Heart right ventricle (tissue), 16 donors: ENCODE data around the gene LUM. TPM values are rescaled to one million over a fixed set of nuclear protein-coding genes. Genes with fewer than 3 reads are reported as not detected.

Source experiments
- ATAC-seq, 8 donors: fragments of 200-7000 bp; cut with Tn5 transposase; one replicate each; pipeline ENCODE4 v1.9.1; 2020; ENCODE audit warnings: mild to moderate bottlenecking in 8 of 8, moderate library complexity in 8 of 8, moderate number of reproducible peaks in 1 of 8
- DNase-seq, 2 donors: peaks; one replicate each; pipeline ENCODE4 v3.0.0-alpha.2; 2020
- H3K27ac ChIP-seq, 10 donors: fragments of 200-600 bp; sonication (generic) in 2 of 10; one replicate each; pipeline versions ENCODE4 v1.5.0 to v1.8.0; 2020 to 2022; ENCODE audit warnings: mild to moderate bottlenecking in 3 of 10
- H3K27me3 ChIP-seq, 7 donors: fragments of 200-600 bp; one replicate each; pipeline ENCODE4 v1.8.0; 2021 to 2022; ENCODE audit warnings: mild to moderate bottlenecking in 2 of 7
- H3K36me3 ChIP-seq, 9 donors: fragments of 200-600 bp; sonication (generic) in 1 of 9; one replicate each; pipeline versions ENCODE4 v1.5.0 to v1.8.0; 2020 to 2022; ENCODE audit warnings: mild to moderate bottlenecking in 2 of 9
- H3K4me1 ChIP-seq, 9 donors: fragments of 200-600 bp; sonication (generic) in 1 of 9; one replicate each; pipeline versions ENCODE4 v1.5.0 to v1.8.0; 2020 to 2022; ENCODE audit warnings: mild to moderate bottlenecking in 4 of 9
- H3K4me3 ChIP-seq, 10 donors: fragments of 200-600 bp; sonication (generic) in 2 of 10; one replicate each; pipeline versions ENCODE4 v1.5.0 to v1.8.0; 2020 to 2022; ENCODE audit warnings: mild to moderate bottlenecking in 7 of 10, moderate library complexity in 2 of 10
- H3K9me3 ChIP-seq, 11 donors: fragments of 200-600 bp in 10 of 11; sonication (generic) in 2 of 11; one replicate each; pipeline versions ENCODE4 v1.5.0 to v1.8.0; 2013 to 2022; ENCODE audit warnings: mild to moderate bottlenecking in 2 of 11, control low read depth in 1 of 11, moderate library complexity in 1 of 11
- WGBS, 2 donors: extraction: QIAGEN DNeasy Blood & Tissue Kit; methylation state at CpG; one replicate each; pipeline ENCODE4 v1.1.7; 2013; ENCODE audit warnings: inconsistent platforms in 1 of 2; 5-methylcytosine and 5-hydroxymethylcytosine counted together
- intact Hi-C, 10 donors: fragments of 100-400 bp; cut with DNase I; formaldehyde crosslinking; loops; one replicate each; pipeline versions ENCODE4 v1.11.1 to v1.14.2; 2022
- polyA plus RNA-seq, 2 donors: library from polyadenylated mRNA; stranded (reverse); fragments of 200-250 nt; gene quantifications; one replicate each; pipeline ENCODE4 v1.2.3, GENCODE V29; 2013
- total RNA-seq, 10 donors: library from RNA; stranded (reverse); fragmentation: NEBNext Ultra II Directional in 3 of 10; extraction: Animal tissue kit (Norgen Biotek cat#: 25700) in 3 of 10; gene quantifications; one replicate each; pipeline versions ENCODE4 v1.2.1 to v1.2.4, GENCODE V29; 2021 to 2023
- TF ChIP-seq, protein P1 (sequence below), 9 donors: fragments of 200-600 bp; sonication (generic) in 2 of 9; IDR thresholded peaks; one replicate each; pipeline versions ENCODE4 v1.5.0 to v1.8.0; 2021 to 2022; ENCODE audit warnings: antibody characterized with exemption in 9 of 9, mild to moderate bottlenecking in 5 of 9, moderate library complexity in 1 of 9
- donor health status: Arrhythmogenic right ventricular cardiomyopathy.
- donor health status: ischemic (EF 13 %, LVEDD 7.1; RV severe dilation, severe dysfunction).
- donor health status: healthy with polysubstance abuse.
- donor health status: DM: no; HTN: yes; CAD: no.
- donor health status: DM: no; HTN: no; CAD: no.
- donor health status: ischemic (EF 25% LVEDD 6.9; RV normal size, moderate dysfunction).
- donor health status: ischemic (EF 25% LVEDD 5.7; RV mildly dilated, moderate dysfunction).
- donor health status: healthy.
- donor health status: DM: yes; HTN: yes; CAD: no.
- donor health status: Ischemic cardiomyopathy.
- donor health status: ischemic (EF 35%, LVEDD 5.7; RV mildly dilated, moderate dysfunction).
- donor health status: nonischemic (EF 11% LVEDD 7.7; RV severe dilation, severe dysfunction).
- donor health status: DM: yes; HTN: yes; CAD: no.
- donor health status: PGD.
- donor health status: ischemic (EF 29% LVEDD 5.4; RV normal size, mild dysfunction).
- donor health status: nonischemic (EF 23%, LVEDD 6.1; RV moderate dilation, normal function).

Gene LUM
- total and polyA plus RNA-seq, 12 donors, result 25.1 to 193 (median 98.9) TPM

DNA sequence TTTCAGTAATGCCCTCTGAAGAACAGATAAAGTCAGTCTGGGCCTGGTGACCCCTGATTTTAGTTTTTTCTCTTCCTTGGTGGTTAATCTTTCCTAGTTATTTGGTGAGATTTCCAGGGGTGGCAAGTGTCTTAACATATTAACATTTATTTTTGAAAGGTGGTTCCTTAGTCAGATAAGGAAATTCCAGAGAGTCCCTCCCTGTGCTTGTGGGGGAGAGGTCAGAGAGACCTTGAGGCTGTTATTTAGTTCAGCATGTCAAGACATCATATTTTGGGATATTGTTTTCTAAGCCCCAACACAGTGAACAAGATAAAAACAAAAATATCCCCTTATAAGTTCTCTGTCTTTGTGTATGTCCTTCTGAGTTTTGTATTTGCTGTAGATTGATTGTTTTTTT, 9.5 kb upstream of the LUM start:
- TF ChIP-seq, protein P1, sequence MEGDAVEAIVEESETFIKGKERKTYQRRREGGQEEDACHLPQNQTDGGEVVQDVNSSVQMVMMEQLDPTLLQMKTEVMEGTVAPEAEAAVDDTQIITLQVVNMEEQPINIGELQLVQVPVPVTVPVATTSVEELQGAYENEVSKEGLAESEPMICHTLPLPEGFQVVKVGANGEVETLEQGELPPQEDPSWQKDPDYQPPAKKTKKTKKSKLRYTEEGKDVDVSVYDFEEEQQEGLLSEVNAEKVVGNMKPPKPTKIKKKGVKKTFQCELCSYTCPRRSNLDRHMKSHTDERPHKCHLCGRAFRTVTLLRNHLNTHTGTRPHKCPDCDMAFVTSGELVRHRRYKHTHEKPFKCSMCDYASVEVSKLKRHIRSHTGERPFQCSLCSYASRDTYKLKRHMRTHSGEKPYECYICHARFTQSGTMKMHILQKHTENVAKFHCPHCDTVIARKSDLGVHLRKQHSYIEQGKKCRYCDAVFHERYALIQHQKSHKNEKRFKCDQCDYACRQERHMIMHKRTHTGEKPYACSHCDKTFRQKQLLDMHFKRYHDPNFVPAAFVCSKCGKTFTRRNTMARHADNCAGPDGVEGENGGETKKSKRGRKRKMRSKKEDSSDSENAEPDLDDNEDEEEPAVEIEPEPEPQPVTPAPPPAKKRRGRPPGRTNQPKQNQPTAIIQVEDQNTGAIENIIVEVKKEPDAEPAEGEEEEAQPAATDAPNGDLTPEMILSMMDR (IDR thresholded peaks at IDR 0.05), result no peak
- no peaks in the 10 kb centered on the region for H3K27me3 ChIP-seq
- H3K4me3 ChIP-seq, result no peak overlapping the region
- no peak overlapping the region for H3K27ac ChIP-seq
- H3K4me1 ChIP-seq, result no peaks in the 10 kb centered on the region
- no peaks in the 10 kb centered on the region for H3K36me3 ChIP-seq
- H3K9me3 ChIP-seq, result peaks cover 0 to 3% (median 0%) of the 10 kb centered on the region in 11 donors
- DNase-seq, result no peak
- intact Hi-C loops, result no loop called here
- no peak for ATAC-seq

DNA sequence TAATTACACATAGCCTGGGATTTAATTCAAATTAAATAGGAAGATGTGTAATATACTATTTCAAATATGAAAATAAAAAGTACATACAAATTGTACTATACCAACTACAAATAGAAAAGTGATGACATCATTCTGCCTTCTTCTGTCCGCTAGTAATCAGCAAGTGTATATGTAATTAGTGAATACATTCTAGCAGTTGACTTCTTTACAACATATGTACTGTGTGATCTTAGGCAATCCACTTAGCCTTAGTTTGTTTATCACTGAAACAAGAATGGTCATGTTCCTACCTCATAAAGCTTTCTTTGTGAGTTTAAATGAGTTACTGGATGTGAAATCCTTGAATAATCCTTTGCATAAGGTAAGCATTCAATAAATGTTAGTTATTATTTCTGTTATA, 7.8 kb upstream of the LUM start:
- no peak overlapping the region for H3K27ac ChIP-seq
- no peak for ATAC-seq
- H3K27me3 ChIP-seq, result no peaks in the 10 kb centered on the region
- WGBS, 2 donors, result 97 to 100% methylated on average over 1 of the region's 1 CpG
- H3K4me3 ChIP-seq, result no peak overlapping the region
- peaks cover 0 to 3% (median 0%) of the 10 kb centered on the region in 11 donors for H3K9me3 ChIP-seq
- TF ChIP-seq, protein P1 (IDR thresholded peaks at IDR 0.05), result no peak
- H3K36me3 ChIP-seq, result no peaks in the 10 kb centered on the region
- H3K4me1 ChIP-seq, result no peaks in the 10 kb centered on the region
- no peak for DNase-seq
- intact Hi-C loops, result no loop called here

DNA sequence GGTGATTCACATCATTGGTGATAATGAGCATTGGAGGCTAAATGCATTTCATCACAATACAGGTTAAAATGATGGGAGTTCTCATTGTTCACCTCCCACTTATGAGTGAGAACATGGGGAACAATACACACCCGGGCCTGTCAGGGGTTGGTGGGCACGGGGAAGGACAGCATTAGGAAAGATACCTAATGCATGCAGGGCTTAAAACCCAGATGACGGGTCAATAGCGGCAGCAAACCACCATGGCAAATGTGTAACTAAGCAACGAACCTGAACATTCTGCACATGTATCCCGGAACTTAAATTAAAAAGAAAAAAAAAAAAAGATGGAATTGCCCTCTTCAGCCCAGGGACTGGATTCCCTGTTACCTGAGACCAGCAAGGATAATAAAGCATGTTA, 2.3 kb upstream of the LUM start:
- intact Hi-C loops, result loop anchor here in 1 of 10 donors (5.0 kb wide), 1 partner anchor 136 kb away; no protein-coding TSS in a partner anchor
- ATAC-seq, result no peak
- WGBS, 2 donors, result 90 to 92% methylated on average over 6 of the region's 6 CpGs

DNA sequence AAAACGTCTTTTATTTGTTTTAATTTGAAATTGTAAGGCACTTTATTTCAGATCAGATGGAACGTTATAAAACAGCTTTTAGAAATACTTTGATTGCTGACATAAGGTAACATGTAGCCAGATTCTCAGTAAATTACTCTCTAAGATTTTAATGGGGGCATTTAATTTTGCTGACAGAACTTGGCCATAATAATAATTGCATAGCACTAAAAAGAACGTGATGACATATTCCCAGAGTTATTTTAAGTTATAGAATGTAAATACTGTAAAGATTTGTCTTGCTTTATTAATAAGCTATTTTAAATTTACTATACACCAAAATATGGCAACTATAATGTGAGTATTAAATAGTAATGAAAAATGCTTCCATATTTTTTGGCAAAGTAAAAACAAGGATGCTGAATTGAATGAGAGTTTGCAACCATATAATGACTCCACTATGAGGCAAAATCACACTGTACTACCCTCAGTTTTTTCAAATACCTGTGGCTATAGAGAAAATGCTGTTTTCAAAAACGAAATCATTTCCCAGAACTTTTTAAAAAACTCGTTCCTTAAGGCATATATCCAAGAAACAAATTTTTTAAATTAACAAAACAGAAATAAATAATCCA, 876 bp downstream of the LUM start:
- H3K36me3 ChIP-seq, result no peaks in the 10 kb centered on the region
- ATAC-seq, result no peak
- intact Hi-C loops, result loop anchor here in 1 of 10 donors (5.0 kb wide), 1 partner anchor 133 kb away; no protein-coding TSS in a partner anchor
- peak overlapping the region in 9 of 10 donors; percentile 1 to 73 (median 59) for H3K27ac ChIP-seq
- H3K4me1 ChIP-seq, result no peaks in the 10 kb centered on the region
- H3K9me3 ChIP-seq, result no peaks in the 10 kb centered on the region
- 63 to 69% methylated on average over 5 of the region's 5 CpGs for WGBS, 2 donors
- TF ChIP-seq, protein P1 (IDR thresholded peaks at IDR 0.05), result no peak
- no peak for DNase-seq
- peak overlapping the region in 9 of 10 donors; percentile 2 to 49 (median 43) for H3K4me3 ChIP-seq
- H3K27me3 ChIP-seq, result no peaks in the 10 kb centered on the region

More for the DNA sequence above, 2.3 kb upstream of the LUM start:
- H3K9me3 ChIP-seq, result no peaks in the 10 kb centered on the region
- H3K4me1 ChIP-seq, result no peaks in the 10 kb centered on the region
- DNase-seq, result no peak
- TF ChIP-seq, protein P1 (IDR thresholded peaks at IDR 0.05), result no peak
- H3K27me3 ChIP-seq, result no peaks in the 10 kb centered on the region
- no peaks in the 10 kb centered on the region for H3K36me3 ChIP-seq
- no peak overlapping the region for H3K4me3 ChIP-seq
- peak overlapping the region in 1 of 10 donors; percentile 16 for H3K27ac ChIP-seq
